SKM-1 treated with dmso at 0.1 percent for 144 hours (cell line): ENCODE data around the gene UNC45B.
"Not testable (repeated sequence)": the region's sequence is repeated elsewhere in the genome, so short reads cannot be mapped to it uniquely, and the experiment has no call there.

Experiments
- DNase-seq: peaks from one replicate; lab custom pipeline; 2025; ENCODE audit not compliant: unreplicated experiment; lab: John Stamatoyannopoulos, UW

UNC45B gene

DNA sequence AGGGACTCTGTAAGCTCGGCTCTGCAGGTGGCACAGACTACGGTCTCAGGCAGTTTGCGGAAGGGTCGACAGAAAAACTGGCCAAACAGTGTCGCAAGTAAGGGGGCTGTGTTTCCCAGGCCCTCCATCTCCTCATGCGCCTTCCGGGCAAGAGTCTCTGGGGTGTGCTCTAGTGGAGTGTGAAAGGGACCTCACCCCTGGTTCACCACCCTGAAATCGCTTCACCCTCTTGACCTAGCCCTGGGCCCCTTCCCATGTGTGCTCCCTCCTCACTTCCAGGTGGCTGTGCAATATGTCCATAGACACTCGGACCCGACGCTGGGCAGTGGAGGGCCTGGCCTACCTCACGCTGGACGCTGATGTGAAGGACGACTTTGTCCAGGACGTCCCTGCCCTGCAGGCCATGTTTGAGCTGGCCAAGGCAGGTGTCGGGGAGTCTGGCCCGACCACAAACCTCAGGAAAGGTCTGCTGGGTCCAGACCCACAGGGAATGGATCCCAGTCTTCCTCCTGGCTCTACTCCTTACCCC lies 22.3 kb downstream of the UNC45B start:
- no peak for DNase-seq

DNA sequence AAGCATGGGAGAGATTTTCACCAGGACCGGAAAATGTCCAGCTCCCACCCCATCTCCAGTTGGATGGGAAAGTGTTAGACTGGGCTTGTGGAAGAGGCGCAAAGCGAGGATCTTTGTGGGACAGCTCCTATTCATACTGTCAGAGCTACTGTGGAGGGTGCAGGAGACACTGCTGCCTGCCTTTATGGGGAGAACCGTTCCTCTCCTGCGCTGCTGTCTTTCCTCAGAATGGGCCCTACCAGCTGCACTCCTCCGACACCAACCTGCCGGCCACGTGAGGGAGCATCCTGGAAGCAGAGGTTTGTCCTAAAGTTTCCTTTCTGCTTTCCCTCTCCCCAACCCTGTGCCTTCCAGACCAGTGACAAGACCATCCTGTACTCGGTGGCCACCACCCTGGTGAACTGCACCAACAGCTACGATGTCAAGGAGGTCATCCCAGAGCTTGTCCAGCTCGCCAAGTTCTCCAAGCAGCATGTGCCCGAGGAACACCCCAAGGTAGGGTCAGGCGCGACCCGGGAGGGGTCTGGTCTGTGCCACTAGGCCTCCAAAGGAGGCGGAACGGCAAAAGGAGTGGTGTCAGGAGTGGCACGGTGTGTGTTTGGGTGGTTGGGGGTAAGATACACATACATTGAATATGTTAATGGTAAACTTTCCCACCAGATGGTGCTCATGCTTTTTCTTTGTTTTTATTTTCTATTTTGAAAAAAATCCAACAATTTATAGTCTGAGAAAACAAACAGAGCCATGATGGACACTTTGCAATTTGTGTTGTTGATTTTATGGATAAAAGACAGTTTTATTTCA lies 23.6 kb downstream of the UNC45B start:
- no peak for DNase-seq

DNA sequence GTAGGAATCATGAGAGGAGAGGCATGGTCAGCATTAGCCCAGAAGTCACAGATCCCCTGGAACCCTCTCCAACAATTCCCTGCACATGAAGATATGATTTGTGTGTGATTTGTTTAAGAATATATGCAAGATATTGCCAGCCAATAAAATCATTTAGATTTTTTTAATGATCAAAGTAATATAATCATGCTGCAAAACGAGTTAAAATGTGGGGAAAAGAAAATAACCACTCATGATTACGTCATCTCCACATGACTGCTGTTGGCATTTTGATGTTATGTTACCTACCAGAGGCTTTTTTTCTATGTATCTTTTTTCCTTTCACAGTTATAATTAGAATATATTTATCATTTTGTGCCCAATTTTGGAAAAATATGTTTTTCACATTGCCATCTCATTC lies 24.2 kb downstream of the UNC45B start:
- DNase-seq, result no peak

DNA sequence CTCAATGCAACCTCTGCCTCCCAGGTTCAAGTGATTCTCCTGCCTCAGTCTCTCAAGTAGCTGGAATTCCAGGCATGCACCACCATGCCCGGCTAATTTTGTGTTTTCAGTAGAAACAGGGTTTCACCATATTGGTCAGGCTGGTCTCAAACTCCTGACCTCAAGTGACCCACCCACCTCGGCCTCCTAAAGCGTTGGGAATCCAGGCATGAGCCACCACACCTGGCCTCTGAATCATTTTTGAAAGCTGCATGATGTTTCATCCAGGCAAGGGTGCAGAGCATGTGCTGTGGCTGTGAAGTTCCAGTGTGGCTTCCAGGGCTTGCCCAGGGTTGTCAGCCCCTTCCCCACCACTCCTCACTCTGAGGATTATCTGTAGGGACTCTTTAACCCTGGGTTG lies 24.7 kb downstream of the UNC45B start:
- not testable (repeated sequence) for DNase-seq

DNA sequence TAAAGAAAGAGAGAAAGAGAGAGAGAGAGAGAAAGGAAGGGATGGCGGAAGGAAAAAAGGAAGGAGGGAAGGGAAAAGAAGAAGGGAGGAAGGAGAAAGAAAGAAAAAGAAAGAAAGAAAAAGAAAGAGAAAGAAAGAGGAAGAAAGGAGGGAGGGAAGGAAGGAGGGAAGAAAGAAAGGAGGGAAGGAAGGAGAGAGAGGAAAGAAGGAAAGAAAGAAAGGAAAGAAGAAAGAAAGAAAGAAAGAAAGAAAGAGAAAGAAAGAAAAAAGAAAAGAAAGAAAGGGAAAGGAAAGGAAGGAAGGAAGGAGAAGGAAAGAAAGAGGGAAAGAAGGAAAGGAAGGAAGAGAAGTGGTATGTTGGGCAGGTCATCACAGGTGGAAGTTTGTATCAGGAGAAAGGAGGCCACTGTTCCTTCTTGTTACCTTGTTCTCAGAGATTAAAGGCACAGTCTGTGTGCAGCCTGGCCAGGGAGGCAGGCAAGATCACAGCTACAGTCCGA lies 27.3 kb downstream of the UNC45B start:
- DNase-seq, result no peak

DNA sequence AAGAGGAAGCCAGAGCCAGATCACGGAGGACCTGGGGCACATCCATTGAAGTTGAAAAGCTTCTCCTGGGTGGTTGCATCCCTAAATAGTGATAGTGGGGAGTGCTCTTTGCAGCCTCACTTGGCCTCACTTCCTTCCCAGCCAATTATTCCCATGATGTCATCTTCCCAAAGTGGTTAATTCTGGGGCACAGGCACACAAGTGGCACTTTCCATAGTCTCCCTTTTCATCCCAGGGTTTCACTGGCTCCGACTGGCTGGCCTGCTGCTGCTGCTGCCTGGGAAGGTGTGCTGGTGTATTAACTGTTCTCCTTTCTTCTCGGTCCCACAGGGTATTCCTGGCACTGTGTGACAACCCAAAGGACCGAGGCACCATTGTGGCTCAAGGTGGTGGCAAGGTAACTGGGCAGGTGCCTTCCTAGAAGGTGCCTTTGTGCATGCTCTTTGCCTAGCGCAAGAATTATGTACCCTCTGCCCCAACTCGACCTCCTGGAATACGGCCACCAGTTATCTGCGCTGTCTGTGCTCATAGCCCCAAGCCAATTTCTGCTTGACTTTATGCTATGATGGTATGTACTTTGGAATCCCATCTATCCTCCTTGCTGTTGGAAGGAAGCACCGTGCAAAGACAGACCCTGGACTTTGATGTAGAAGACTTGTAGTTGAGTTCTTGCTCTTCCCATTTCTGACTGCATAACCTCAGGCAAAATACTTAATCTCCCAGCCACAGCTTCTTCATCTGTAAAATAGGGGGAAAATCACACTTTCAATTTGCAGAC lies 28.2 kb downstream of the UNC45B start:
- DNase-seq, result no peak

DNA sequence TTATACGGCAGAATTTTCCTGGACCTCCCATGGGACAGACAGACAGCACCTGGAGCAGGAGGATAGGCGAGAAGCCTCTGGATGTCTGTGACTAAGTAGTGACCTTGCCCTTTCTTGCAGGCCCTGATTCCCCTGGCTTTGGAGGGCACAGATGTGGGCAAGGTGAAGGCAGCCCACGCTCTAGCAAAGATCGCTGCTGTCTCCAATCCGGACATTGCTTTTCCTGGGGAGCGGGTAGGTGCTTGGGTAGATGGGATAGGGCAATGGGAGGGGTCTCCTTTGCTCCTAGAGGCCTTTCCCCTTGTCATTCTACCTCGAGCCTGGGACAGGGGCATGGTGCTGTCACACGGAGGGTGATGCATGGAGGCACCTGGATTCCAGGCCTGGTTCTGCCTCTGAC lies 29.3 kb downstream of the UNC45B start:
- no peak for DNase-seq

DNA sequence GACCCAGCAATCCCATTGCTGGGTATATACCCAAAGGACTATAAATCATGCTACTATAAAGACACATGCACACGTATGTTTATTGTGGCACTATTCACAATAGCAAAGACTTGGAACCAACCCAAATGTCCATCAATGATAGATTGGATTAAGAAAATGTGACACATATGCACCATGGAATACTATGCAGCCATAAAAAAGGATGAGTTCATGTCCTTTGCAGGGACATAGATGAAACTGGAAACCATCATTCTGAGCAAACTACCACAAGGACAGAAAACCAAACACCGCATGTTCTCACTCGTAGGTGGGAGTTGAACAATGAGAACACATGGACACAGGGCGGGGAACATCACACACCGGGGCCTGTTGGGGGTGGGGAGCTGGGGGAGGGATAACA lies 31.8 kb downstream of the UNC45B start:
- DNase-seq, result not testable (repeated sequence)

DNA sequence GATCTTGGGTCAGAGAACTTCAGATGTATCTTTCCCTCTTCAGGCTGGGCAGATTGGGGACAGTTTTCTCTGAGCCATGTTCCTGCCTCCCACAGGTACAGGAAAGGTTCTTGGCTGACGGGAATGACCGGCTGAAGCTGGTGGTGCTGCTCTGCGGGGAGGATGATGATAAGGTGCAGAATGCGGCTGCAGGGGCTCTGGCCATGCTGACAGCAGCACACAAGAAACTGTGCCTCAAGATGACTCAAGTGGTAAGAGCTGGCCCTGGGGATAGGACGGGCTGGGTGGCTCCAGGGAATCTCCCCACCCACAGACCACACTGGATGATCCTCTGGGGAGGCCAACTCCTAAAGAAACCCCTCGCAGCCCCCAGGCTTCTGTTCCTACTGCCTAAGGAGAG lies 35.7 kb downstream of the UNC45B start:
- DNase-seq, result no peak

DNA sequence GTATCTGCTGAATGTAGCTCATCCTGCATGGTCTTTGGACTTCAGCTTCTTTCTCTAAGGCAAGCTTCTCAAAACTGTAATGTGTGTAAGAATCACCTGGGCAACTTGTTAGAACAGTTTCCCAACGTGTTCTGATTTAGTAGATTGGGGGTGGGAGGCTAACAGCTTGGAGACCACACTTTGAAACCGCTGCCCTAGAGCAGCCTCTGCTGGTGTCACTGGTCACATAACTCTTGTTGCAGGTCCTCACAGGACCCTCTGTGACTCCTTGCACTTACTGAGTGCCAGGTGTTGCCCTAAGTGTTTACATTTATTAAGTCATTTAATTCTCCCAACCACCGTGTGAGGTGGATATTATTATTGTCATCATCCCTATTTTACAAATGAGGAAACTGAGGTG lies 36.7 kb downstream of the UNC45B start:
- DNase-seq, result no peak

DNA sequence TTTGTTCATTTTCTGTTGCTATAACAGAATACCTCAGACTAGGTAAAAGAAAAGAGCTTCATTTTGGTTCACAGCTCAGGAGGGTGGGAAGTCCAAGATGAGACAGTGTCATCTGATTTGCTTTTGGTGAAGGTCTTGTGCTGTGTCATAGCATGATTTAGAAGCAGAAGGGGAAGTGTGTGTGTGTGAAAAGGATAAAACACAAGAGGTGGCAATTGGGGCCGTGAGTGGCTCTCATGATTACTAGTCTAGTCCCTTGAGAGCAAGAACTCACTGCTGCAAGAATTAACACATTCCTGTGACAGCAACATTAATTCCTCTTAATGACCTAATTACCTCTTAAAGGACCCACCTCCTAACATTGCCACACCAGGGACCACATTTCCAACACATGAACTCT lies 38.2 kb downstream of the UNC45B start:
- DNase-seq, result no peak

DNA sequence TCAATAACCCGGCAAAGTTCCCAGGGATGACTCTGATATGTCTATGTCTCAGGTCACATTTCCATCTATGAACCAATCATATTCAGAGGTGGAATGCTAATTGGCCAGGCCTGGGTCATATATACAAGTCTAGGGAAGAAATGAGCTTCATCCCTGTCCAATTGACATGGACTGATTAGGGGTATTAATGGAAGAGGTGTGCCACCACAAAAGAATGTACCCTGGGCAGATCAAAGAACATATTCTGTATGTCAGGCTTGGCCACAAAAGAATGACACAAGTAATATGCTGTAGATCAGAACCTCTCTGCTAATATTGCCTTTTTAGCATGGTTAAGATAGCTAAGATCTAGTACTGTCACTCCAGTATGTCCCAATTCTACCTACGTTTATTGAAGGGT lies 39.9 kb downstream of the UNC45B start:
- DNase-seq, result no peak

DNA sequence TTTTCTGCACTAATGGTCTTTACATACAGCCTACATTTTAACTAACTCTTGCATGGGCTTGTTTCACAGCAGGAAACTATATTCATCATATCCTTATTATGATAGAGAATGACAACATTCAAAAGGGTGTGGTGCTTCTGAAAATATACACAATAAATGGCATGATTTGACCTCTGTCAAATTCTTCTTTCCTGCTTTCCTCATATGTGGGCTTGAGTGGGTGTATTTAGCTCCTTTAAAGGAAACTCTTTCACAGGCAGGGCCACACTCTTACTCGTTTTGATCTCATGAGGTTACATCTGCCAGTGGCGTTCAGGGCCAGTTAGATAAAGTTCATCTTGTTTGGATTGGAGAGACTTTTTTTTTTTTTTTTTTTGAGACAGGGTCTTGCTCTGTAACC lies 40.5 kb downstream of the UNC45B start:
- no peak for DNase-seq

DNA sequence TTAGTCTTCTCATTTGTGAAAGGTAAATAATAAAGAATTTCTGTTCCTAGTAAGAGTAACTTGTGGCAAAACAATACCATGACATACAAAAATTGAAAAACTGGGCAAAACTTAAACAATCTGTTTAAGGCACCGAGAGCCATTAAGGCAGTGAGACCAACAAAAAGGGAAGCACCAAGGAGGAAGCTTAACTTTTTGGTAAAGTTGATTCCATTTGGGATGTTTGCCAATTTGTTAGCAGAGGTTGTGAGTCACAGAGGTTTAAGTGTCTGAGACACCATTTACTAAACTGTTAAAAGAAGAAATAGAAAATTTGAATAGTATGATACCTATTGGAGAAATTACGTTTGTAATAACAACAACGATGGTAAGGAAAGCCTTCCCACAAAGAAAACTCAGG lies 41.7 kb downstream of the UNC45B start:
- peak; percentile 72 for DNase-seq

DNA sequence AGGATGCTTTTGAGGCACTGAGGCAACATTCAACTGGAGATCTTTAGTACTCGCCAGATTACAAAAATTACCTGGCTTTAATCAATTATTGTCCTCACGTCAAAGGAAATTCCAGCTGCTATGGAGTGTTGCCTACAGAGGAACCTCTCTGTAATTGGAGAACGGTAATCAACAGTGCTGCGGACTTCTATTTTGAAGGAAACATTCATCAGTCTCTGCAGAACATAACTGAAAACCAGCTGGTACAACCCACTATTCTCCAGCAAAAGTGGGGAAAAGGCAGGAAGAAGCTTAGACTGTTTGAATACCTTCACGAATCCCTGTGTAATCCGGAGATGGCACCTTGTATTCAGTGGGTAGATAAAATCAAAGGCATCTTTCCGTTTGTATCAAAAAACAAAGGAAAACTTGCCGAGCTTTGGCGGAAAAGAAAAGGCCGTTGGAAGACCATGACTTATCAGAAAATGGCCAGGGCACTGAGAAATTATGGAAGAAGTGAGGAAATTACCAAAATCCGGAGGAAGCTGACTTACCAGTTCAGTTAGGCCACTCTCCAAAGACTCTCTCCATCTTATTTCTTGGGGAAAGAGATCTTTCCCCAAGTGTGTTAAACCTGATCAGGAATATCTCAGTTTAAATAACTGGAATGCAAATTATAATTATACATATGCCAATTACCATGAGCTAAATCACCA lies 43.5 kb downstream of the UNC45B start:
- DNase-seq, result no peak

DNA sequence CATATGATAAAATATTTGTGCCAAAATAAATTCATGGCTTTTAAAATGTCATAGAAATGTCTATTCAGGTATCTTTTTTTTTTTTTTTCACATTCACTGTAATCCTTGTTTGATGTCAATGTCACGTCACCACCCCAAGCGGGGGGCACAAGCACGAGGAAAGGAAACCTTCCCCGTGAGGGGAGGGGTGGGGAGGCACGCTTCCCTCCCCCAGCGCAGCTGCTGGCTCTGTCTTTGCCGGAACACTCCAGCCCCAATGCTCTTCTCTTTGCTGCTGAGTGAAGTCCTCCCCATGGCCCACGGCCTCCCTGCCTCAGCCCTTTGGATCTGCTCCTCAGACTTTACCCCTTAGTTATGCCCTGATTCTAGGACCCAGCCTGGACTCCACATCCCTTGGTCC lies 45.1 kb downstream of the UNC45B start:
- DNase-seq, result no peak

DNA sequence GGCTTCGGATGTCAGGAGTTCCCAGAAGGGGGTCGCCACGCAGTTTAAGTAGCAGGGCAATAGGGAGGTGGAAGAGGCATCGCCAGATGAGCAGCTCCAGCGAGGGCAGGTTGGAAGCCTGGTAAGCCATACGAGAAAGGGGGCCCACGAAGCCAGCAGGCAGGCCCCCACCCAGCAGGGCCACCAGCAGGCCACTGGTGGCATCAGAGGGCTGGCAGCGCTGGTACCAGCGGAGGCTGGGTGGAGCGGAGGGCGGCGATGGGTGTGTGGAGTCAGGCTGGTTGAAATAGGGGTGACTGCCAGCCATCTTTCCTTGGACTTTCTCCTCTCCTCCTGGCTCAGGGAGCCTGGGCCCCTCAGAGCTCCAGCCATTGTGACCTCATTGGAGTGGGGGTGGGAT lies 46.4 kb downstream of the UNC45B start, which contains the start of gene SLC35G3:
Gene SLC35G3, minus strand, starts transcription at position 393 of the 400 bp plus-strand sequence. Its CDS starts 86 bp downstream, at position 307.
- not testable (repeated sequence) for DNase-seq

DNA sequence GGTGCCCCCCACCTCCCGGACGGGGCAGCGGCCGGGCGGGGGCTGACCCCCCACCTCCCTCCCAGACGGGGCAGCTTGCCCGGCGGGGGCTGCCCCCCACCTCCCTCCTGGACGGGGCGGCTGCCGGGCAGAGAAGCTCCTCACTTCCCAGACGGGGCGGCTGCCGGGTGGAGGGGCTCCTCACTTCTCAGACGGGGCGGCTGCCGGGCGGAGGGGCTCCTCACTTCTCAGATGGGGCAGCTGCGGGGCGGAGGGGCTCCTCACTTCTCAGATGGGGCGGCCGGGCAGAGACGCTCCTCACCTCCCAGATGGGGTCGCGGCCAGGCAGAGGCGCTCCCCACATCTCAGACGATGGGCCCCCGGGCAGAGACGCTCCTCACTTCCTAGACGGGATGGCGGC lies 47.4 kb downstream of the UNC45B start:
- not testable (repeated sequence) for DNase-seq

DNA sequence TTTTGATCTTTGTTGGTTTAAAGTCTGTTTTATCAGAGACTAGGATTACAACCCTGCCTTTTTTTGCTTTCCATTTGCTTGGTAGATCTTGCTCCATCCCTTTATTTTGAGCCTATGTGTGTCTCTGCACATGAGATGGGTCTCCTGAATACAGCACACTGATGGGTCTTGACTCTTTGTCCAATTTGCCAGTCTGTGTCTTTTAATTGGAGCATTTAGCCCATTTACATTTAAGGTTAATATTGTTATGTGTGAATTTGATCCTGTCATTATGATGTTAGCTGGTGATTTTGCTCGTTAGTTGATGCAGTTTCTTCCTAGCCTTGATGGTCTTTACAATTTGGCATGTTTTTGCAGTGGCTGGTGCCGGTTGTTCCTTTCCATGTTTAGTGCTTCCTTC lies 55.0 kb downstream of the UNC45B start:
- not testable (repeated sequence) for DNase-seq

DNA sequence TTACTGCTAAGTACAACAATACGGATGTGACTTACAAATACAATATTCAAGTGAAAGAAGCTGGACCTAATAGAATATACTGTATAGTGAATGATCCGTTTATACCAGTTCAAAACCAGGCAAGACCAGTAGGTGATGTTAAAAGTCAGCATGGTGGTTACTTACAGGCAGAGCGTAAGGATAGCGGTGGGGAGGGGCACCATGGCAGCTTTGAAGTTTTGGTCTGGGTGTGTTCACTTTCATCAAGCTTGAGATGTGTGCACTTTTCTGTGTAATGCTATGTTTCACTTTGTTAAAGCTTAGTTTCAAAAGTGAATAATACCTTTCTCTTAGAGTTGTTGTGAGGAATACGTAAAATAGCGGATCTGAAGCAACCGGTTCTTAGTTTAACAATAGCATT lies 63.1 kb downstream of the UNC45B start:
- no peak for DNase-seq

DNA sequence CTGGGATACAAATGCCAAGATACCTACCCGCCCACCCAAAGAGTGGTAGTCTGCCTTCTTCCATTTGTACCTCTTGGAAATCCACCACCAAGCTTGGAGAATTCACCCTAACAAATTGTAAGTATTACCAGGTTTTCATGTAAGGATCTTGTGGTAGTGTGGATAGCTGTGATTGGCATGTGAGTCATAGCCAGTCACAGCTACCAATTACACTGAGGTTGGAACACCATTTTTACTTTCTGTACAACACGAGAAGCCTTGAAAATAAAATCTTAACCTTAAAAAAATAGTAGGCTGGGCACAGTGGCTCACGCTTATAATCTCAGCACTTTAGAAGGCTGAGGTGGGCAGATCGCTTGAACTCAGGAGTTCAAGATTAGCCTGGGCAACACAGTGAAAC lies 65.1 kb downstream of the UNC45B start:
- no peak for DNase-seq
